Aorta (tissue), 5 donors: ENCODE results near the gene C1GALT1. TPM values are rescaled to one million over a fixed set of nuclear protein-coding genes. Genes with fewer than 3 reads are reported as not detected.

Experiments
- ATAC-seq: fragments of 200-7000 bp; cut with Tn5 transposase; one replicate; pipeline ENCODE4 v1.9.1; 2022; ENCODE audit warnings: moderate library complexity; ENCODE audit not compliant: low FRiP score
- DNase-seq, 2 donors: peaks; one replicate each; pipeline ENCODE4 v3.0.0-alpha.2; 2020
- H3K27ac ChIP-seq, 2 donors: one replicate each; pipeline ENCODE4 v1.5.1; 2013; ENCODE audit warnings: low read length in 2 of 2, mild to moderate bottlenecking in 2 of 2, moderate library complexity in 2 of 2, control low read depth in 1 of 2, inconsistent platforms in 1 of 2, low read depth in 1 of 2
- H3K27me3 ChIP-seq, 2 donors: one replicate each; pipeline ENCODE4 v1.6.1; 2013; ENCODE audit warnings: control low read depth in 1 of 2, low read length in 1 of 2, mild to moderate bottlenecking in 1 of 2, moderate library complexity in 1 of 2; ENCODE audit not compliant: insufficient read depth in 2 of 2, control insufficient read depth in 1 of 2
- H3K36me3 ChIP-seq, 2 donors: one replicate each; pipeline ENCODE4 v1.6.1; 2013; ENCODE audit warnings: control low read depth in 1 of 2, low read length in 1 of 2, mild to moderate bottlenecking in 1 of 2; ENCODE audit not compliant: insufficient read depth in 2 of 2, control insufficient read depth in 1 of 2
- H3K4me1 ChIP-seq, 2 donors: one replicate each; pipeline ENCODE4 v1.6.1; 2013; ENCODE audit warnings: low read length in 2 of 2, control low read depth in 1 of 2, mild to moderate bottlenecking in 1 of 2, moderate library complexity in 1 of 2; ENCODE audit not compliant: insufficient read depth in 2 of 2, control insufficient read depth in 1 of 2
- H3K4me3 ChIP-seq, 2 donors: one replicate each; pipeline ENCODE4 v1.5.1; 2013; ENCODE audit warnings: low read length in 2 of 2, control low read depth in 1 of 2, mild to moderate bottlenecking in 1 of 2
- H3K9me3 ChIP-seq: one replicate; pipeline ENCODE4 v1.6.1; 2013; ENCODE audit warnings: mild to moderate bottlenecking, low read length; ENCODE audit not compliant: control insufficient read depth
- WGBS, 2 donors: extraction: QIAGEN DNeasy Blood & Tissue Kit; methylation state at CpG; one replicate each; pipeline ENCODE4 v1.1.7; 2013; 5-methylcytosine and 5-hydroxymethylcytosine counted together
- intact Hi-C, 2 donors: fragments of 100-400 bp; cut with DNase I; formaldehyde crosslinking; loops; one replicate each; pipeline versions ENCODE4 v1.14.2 to v1.15.0; 2022
- polyA plus RNA-seq, 2 donors: library from polyadenylated mRNA; stranded (reverse); fragments of 200-250 nt; gene quantifications; one replicate each; pipeline ENCODE4 v1.2.3, GENCODE V29; 2013
- total RNA-seq, 2 donors: library from RNA; stranded (reverse); fragmentation: NEBNext Ultra II Directional; extraction: Animal tissue kit (Norgen Biotek cat#: 25700); gene quantifications; one replicate each; pipeline ENCODE4 v1.2.1, GENCODE V29; 2021
- donor health status: healthy with polysubstance abuse.
- donor health status: Bipolar disorder and iron deficiency.
- donor health status: DM: no; HTN: no; CAD: no.
- donor health status: DM: no; HTN: no; CAD: no.
- donor health status: DM: yes; HTN: yes; CAD: no.

The C1GALT1 gene
- total and polyA plus RNA-seq, 4 donors, result 3.4 to 43.8 (median 13.5) TPM

DNA sequence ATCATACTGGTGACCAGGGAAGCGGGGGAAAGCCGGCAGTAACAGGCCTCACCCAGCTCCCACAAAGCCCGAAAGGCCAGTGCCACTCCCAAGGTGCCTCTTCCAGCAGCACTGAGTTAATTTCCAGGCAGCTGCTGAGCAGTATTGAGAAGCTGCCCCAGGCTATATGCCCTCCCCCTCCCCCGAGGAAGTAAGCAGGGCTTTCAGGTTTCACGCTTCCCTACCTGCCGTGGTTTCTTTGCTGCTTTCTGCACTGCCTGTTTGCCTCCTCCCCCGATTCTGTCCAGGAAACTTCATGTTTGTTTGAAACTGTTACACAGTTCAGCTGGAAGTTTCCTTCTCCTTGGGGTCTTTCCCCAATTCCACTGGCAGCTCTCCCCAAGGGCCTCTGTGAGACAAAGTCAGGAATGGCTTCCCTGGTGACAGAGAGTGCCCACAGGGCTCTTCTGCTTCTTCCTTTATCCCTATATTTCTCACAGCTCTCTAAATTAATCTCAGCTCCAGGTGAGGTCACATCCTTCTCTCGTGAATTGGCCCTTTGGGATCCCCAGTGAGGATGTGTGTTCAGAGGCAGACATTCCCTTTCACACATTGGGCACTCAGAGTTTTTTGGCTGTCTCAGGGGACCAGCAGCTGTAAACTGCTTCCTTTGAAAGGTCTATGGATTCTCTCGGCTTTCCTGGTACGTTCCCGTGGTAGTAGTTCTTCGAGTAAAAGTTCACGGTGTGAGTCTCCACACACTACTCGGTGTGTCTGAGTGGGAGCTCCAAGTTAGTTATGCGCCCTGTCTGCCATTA is 19.4 kb downstream of the C1GALT1 start:
- Histone ChIP-seq H3K9me3 (no peaks in the 10 kb centered on the region), H3K36me3 (no peaks in the 10 kb centered on the region), H3K4me1 (no peaks in the 10 kb centered on the region), H3K27ac (no peak overlapping the region), H3K4me3 (no peak overlapping the region), H3K27me3 (no peaks in the 10 kb centered on the region)
- intact Hi-C loops, result no loop called here
- 54 to 73% methylated on average over 15 of the region's 15 CpGs for WGBS, 2 donors
- ATAC-seq (no peak), DNase-seq (no peak)

DNA sequence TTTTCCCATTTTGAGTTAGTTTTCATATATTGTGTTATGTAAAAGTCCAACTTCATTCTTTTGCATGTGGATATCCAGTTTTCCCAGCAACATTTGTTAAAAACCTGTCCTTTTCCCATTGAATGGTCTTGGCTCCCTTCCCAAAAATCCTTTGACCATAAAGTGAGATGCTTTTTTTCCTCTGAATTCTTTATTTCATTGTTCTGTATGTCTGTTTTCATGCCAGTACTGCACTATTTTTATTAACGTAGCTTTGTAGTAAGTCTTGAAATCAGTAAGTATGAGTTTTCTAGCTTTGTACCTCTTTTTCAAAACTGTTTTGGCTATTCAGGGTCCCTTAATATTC is 20.0 kb downstream of the C1GALT1 start:
- no peaks in the 10 kb centered on the region for H3K9me3 ChIP-seq
- ATAC-seq, result no peak
- no peaks in the 10 kb centered on the region for H3K4me1 ChIP-seq
- WGBS, 2 donors, result 50 to 57% methylated on average over 1 of the region's 1 CpG
- H3K36me3 ChIP-seq, result no peaks in the 10 kb centered on the region
- DNase-seq, result no peak
- H3K27ac ChIP-seq, result no peak overlapping the region
- no peaks in the 10 kb centered on the region for H3K27me3 ChIP-seq
- H3K4me3 ChIP-seq, result no peak overlapping the region
- intact Hi-C loops, result no loop called here

DNA sequence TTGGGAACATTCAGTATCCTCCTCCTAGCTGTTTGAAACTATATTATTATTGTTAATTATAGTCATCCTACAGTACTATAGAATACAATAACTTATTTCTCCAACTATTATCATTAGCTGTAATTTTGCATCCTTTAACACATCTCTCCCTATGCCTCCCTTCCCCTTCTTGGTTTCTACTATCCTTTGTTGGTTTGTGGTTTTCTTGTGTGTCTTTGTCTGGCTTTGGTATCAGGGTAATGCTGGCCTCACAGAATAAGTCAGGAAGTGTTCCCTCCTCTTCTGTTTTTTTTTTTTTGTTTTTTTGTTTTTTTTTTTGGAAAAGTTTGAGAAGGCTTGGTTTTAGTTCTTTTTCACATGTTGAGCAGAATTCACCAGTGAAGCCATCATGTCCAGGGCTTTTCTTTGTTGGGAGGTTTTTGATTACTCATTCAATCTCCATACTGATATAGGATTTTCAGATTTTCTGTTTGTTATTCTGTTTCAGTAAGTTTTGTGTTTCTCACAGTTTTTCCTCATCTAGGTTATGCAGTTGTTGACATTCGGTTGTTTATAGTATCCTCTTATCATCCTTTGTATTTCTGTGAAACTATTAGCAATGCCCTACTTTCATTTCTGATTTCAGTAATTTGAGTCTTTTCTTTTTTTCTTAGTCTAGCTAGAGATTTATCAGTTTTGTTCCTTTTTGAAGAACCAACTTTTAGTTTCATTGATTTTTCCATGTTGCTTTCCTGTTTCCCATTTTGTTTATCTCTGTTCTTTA is 21.6 kb downstream of the C1GALT1 start:
- intact Hi-C loops, result no loop called here
- H3K4me3 ChIP-seq, result no peak overlapping the region
- 97 to 99% methylated on average over 1 of the region's 1 CpG for WGBS, 2 donors
- no peaks in the 10 kb centered on the region for H3K36me3 ChIP-seq
- no peaks in the 10 kb centered on the region for H3K4me1 ChIP-seq
- ATAC-seq, result no peak
- no peaks in the 10 kb centered on the region for H3K9me3 ChIP-seq
- no peaks in the 10 kb centered on the region for H3K27me3 ChIP-seq
- DNase-seq, result no peak
- H3K27ac ChIP-seq, result no peak overlapping the region

DNA sequence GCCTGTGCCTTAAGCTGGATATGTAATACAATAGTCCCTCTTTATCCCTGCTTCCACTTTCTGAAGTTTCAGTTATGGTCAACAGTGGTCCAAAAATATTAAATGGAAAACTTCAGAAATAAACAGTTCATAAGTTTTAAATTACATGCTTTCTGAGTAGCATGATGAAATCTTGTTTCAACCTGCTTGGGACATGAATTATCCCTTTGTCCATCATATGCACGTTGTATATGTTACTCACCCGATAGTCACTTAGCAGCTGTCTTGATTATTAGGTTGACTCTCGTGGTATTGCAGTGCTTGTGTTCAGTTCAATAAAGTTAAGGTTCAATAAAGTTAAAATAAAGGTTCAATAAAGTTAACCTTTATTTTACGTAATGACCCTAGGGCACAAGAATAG is 25.5 kb downstream of the C1GALT1 start:
- WGBS, 2 donors, result 96% methylated on average over 4 of the region's 4 CpGs
- ATAC-seq, result no peak
- intact Hi-C loops, result no loop called here

DNA sequence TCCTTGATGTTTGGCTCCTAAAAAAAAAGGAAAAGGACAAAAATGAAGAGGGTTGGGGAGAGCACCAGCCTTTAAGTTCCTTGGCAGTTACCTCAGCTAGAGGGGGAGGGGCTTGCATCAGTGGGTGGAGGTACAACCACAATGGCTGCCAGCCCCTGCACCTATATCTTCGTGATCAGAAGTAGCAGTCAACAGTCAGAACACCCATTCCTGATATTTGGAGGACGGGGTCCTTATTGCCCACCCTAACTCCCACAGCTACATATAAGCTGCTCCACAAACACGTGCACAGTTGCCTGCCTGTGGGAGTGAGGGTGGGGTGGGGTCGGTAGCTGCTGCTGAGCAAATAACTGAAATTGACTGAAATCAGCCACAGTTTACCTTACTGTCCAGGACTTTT is 26.2 kb downstream of the C1GALT1 start:
- intact Hi-C loops, result no loop called here
- 83 to 85% methylated on average over 4 of the region's 4 CpGs for WGBS, 2 donors
- H3K4me3 ChIP-seq, result no peak overlapping the region
- no peak for ATAC-seq
- no peaks in the 10 kb centered on the region for H3K9me3 ChIP-seq
- no peak for DNase-seq
- no peaks in the 10 kb centered on the region for H3K4me1 ChIP-seq
- no peaks in the 10 kb centered on the region for H3K36me3 ChIP-seq
- no peaks in the 10 kb centered on the region for H3K27me3 ChIP-seq
- no peak overlapping the region for H3K27ac ChIP-seq

More for the DNA sequence above, 25.5 kb downstream of the C1GALT1 start:
- Histone ChIP-seq H3K4me1 (no peaks in the 10 kb centered on the region), H3K36me3 (no peaks in the 10 kb centered on the region), H3K9me3 (no peaks in the 10 kb centered on the region), H3K27me3 (no peaks in the 10 kb centered on the region), H3K4me3 (no peak overlapping the region), H3K27ac (no peak overlapping the region)
- DNase-seq, result no peak

DNA sequence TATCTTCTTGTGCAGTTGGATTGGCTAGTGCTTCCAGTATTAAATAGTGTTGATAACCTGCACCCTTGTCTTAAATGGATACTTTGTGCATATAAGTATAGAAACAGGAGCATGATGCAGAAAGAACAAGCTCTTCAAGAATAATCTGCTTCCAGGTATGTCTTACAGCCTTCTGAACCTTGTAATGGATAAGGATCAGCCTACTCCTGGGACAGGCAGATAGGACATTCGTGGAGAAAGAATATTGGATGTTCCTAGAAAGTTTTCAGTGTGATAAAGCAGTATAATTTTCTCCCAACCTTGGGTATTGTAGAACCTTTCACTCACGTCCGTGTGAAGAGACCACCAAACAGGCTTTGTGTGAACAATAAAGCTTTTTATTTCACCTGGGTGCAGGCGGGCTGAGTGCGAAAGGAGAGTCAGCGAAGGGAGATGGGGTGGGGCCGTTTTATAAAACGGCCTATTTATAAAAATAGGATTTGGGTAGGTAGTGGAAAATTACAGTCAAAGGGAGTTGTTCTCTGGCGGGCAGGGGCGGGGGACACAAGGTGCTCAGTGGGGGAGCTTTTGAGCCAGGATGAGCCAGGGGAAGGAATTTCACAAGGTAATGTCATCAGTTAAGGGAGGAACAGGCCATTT is 27.2 kb downstream of the C1GALT1 start:
- Histone ChIP-seq H3K9me3 (no peaks in the 10 kb centered on the region), H3K27me3 (no peaks in the 10 kb centered on the region), H3K4me1 (no peaks in the 10 kb centered on the region), H3K36me3 (no peaks in the 10 kb centered on the region), H3K4me3 (no peak overlapping the region), H3K27ac (no peak overlapping the region)
- intact Hi-C loops, result no loop called here
- 84 to 88% methylated on average over 10 of the region's 10 CpGs for WGBS, 2 donors
- no peak for DNase-seq
- ATAC-seq, result no peak

DNA sequence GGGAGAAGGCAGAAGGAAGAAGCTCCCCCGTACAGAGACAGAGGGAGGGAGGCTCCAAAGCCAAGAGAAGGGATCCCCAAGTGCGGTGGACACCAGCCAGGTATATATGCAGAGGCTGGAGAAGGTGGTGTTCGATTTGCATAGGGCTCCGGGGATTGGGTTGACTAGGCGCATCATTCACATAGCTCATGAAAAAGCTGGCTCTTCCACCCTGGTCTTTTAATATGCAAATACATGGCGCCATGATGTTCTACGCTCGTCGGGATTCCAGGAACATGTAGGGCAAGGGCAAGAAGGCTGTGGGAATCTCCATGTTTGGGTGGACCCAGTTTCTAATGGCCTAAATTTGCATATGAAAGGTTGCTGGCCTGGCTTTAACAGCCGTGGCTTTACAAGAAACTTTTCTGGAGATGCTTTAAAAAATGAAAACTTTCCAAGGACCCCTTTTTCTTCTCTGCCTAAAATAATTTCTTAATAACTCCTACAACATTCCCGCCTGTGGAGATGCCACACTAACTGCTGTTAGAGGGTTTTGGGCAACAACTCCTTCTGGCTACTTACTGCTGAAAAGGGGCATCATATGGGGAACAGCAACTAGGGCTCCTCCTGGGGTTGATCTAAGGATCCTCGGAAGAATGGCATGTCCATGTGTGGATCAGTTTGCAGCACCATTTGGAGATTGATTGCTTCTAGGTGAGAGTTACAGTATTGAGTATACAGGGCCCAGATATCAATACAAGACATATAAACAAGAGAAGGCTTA is 28.3 kb downstream of the C1GALT1 start:
- intact Hi-C loops, result no loop called here
- Histone ChIP-seq H3K4me3 (no peak overlapping the region), H3K36me3 (peaks cover 0 to 2% of the 10 kb centered on the region in 2 donors), H3K4me1 (no peaks in the 10 kb centered on the region), H3K9me3 (no peaks in the 10 kb centered on the region), H3K27me3 (no peaks in the 10 kb centered on the region), H3K27ac (no peak overlapping the region)
- 74 to 82% methylated on average over 12 of the region's 12 CpGs for WGBS, 2 donors
- no peak for DNase-seq
- ATAC-seq, result no peak

DNA sequence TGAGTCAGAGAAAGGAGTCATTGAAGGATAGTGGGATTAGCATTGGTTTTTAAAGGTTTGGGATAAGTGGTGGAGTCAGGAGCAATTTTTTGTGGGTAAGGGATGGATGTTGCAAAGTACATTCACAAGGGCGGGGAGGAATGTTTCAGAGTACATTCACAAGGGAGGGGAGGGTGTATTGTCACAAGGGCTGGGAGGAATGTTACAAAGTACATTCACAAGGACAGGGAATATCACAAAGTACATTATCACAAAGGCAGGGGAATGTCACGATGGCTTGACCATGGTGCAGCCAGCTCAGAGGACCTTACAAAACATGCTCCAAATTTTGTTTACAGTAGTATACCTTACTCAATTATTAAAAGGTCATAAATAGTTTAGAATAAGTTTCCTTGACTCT is 30.3 kb downstream of the C1GALT1 start:
- DNase-seq (no peak), ATAC-seq (no peak)
- Histone ChIP-seq H3K9me3 (no peaks in the 10 kb centered on the region), H3K4me3 (no peak overlapping the region), H3K27me3 (no peaks in the 10 kb centered on the region), H3K4me1 (no peaks in the 10 kb centered on the region), H3K36me3 (peaks cover 0 to 2% of the 10 kb centered on the region in 2 donors), H3K27ac (no peak overlapping the region)
- intact Hi-C loops, result no loop called here
- 83 to 90% methylated on average over 2 of the region's 2 CpGs for WGBS, 2 donors
